ENCODE measurements around the gene PTBP3.
"Not testable (repeated sequence)": the region's sequence is repeated elsewhere in the genome, so short reads cannot be mapped to it uniquely, and the experiment has no call there.

The PTBP3 gene

GRCh38 chr9:112299514-112299913, 33.9 kb downstream of the PTBP3 start:
- Histone ChIP-seq H3K27ac (ENCODE audit: low read depth in 2 of 2, low read length in 2 of 2) (no peak overlapping the region), H3K9me3 (ENCODE audit: control insufficient read depth in 2 of 2, low read length in 2 of 2) (no peaks in the 10 kb centered on the region), H3K4me1 (ENCODE audit: control insufficient read depth in 2 of 2, insufficient read depth in 2 of 2, low read length in 2 of 2) (peaks cover 0 to 4% of the 10 kb centered on the region in 2 donors), H3K4me3 (ENCODE audit: low read length in 2 of 2) (no peak overlapping the region), H3K36me3 (ENCODE audit: control insufficient read depth in 2 of 2, insufficient read depth in 2 of 2, low read length in 2 of 2) (no peaks in the 10 kb centered on the region), H3K9ac (ENCODE audit: low read depth in 1 of 2, low read length in 2 of 2) (no peak overlapping the region), H3K27me3 (ENCODE audit: control insufficient read depth in 2 of 2, insufficient read depth in 2 of 2, low read length in 2 of 2) (no peaks in the 10 kb centered on the region)

GRCh38 chr9:112296929-112297328, 36.5 kb downstream of the PTBP3 start:
- Histone ChIP-seq H3K36me3 (ENCODE audit: control insufficient read depth in 2 of 2, insufficient read depth in 2 of 2, low read length in 2 of 2) (peaks cover 3 to 14% of the 10 kb centered on the region in 2 donors), H3K27me3 (ENCODE audit: control insufficient read depth in 2 of 2, insufficient read depth in 2 of 2, low read length in 2 of 2) (no peaks in the 10 kb centered on the region), H3K9ac (ENCODE audit: low read depth in 1 of 2, low read length in 2 of 2) (no peak overlapping the region), H3K27ac (ENCODE audit: low read depth in 2 of 2, low read length in 2 of 2) (no peak overlapping the region), H3K4me3 (ENCODE audit: low read length in 2 of 2) (no peak overlapping the region), H3K9me3 (ENCODE audit: control insufficient read depth in 2 of 2, low read length in 2 of 2) (no peaks in the 10 kb centered on the region), H3K4me1 (ENCODE audit: control insufficient read depth in 2 of 2, insufficient read depth in 2 of 2, low read length in 2 of 2) (peaks cover 0 to 4% of the 10 kb centered on the region in 2 donors)

GRCh38 chr9:112295174-112295573, 38.2 kb downstream of the PTBP3 start:
- Histone ChIP-seq H3K4me3 (ENCODE audit: low read length in 2 of 2) (no peak overlapping the region), H3K4me1 (ENCODE audit: control insufficient read depth in 2 of 2, insufficient read depth in 2 of 2, low read length in 2 of 2) (peaks cover 0 to 4% of the 10 kb centered on the region in 2 donors), H3K27ac (ENCODE audit: low read depth in 2 of 2, low read length in 2 of 2) (no peak overlapping the region), H3K27me3 (ENCODE audit: control insufficient read depth in 2 of 2, insufficient read depth in 2 of 2, low read length in 2 of 2) (no peaks in the 10 kb centered on the region), H3K36me3 (ENCODE audit: control insufficient read depth in 2 of 2, insufficient read depth in 2 of 2, low read length in 2 of 2) (peaks cover 3 to 14% of the 10 kb centered on the region in 2 donors), H3K9ac (ENCODE audit: low read depth in 1 of 2, low read length in 2 of 2) (no peak overlapping the region), H3K9me3 (ENCODE audit: control insufficient read depth in 2 of 2, low read length in 2 of 2) (no peaks in the 10 kb centered on the region)

DNA sequence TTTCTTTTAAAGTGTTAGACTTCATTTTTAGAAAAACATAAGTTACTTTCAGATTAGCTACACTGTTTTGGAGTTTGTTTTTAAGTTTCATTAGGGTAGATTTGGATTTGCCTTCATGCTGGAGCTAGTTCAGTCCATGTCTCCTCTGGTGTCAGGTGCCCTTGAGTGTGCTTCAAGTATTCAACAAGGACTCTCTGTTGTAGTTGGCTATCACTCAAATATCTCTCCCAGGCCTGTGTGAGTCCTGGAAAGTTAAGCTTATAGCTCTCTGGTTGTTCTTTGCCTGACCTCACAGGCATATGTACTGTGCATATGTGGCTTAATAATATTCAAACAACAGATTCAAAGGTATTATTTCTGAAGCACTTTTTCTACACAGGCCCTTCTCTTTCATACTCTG, 45.4 kb downstream of the PTBP3 start:
- Histone ChIP-seq H3K9ac (ENCODE audit: low read depth in 1 of 2, low read length in 2 of 2) (no peak overlapping the region), H3K9me3 (ENCODE audit: control insufficient read depth in 2 of 2, low read length in 2 of 2) (peaks cover 6 to 9% of the 10 kb centered on the region in 2 donors), H3K27me3 (ENCODE audit: control insufficient read depth in 2 of 2, insufficient read depth in 2 of 2, low read length in 2 of 2) (no peaks in the 10 kb centered on the region), H3K36me3 (ENCODE audit: control insufficient read depth in 2 of 2, insufficient read depth in 2 of 2, low read length in 2 of 2) (peaks cover 9 to 14% of the 10 kb centered on the region in 2 donors), H3K27ac (ENCODE audit: low read depth in 2 of 2, low read length in 2 of 2) (no peak overlapping the region), H3K4me3 (ENCODE audit: low read length in 2 of 2) (no peak overlapping the region), H3K4me1 (ENCODE audit: control insufficient read depth in 2 of 2, insufficient read depth in 2 of 2, low read length in 2 of 2) (no peaks in the 10 kb centered on the region)

DNA sequence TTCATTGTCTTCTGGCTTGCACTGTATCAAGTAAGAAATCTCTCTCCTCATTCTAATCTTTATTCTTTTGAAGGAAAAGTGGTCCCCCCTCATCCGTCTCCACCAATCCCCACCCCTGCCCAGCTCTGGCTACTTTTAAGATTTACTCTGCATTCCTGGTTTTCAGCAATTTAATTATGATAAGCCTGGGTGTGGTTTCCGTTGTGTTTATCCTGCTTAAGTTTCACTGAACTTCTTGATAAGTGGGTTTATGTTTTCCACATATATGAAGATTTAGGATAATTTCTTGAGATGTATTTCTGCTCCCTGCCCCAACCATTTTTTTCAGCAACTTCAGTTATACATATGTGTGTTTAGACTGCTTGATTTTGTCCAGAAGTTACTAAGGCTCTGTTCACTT, 46.5 kb downstream of the PTBP3 start:
- H3K4me3 ChIP-seq (ENCODE audit: low read length in 2 of 2): no peak overlapping the region
- peaks cover 6 to 9% of the 10 kb centered on the region in 2 donors for H3K9me3 ChIP-seq (ENCODE audit: control insufficient read depth in 2 of 2, low read length in 2 of 2)
- no peaks in the 10 kb centered on the region for H3K27me3 ChIP-seq (ENCODE audit: control insufficient read depth in 2 of 2, insufficient read depth in 2 of 2, low read length in 2 of 2)
- H3K9ac ChIP-seq (ENCODE audit: low read depth in 1 of 2, low read length in 2 of 2): no peak overlapping the region
- no peaks in the 10 kb centered on the region for H3K4me1 ChIP-seq (ENCODE audit: control insufficient read depth in 2 of 2, insufficient read depth in 2 of 2, low read length in 2 of 2)
- no peak overlapping the region for H3K27ac ChIP-seq (ENCODE audit: low read depth in 2 of 2, low read length in 2 of 2)
- H3K36me3 ChIP-seq (ENCODE audit: control insufficient read depth in 2 of 2, insufficient read depth in 2 of 2, low read length in 2 of 2): peaks cover 6 to 13% of the 10 kb centered on the region in 2 donors

DNA sequence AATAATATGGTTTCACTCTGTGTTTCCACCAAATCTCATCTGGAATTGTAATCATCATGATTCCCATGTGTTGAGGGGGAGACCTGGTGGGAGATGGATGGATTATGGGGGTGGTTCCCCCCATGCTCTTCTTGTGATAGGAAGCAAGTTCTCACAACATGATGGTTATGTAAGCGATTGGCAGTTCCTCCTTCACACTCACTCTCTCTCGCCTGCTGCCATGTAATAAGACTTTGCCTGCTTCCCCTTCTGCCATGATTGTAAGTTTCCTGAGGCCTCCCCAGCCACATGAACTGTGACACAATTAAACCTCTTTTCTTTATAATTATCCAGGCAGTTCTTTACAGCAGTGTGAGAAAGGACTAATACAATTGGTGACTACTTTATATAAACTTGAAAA, 48.4 kb downstream of the PTBP3 start:
- H3K36me3 ChIP-seq (ENCODE audit: control insufficient read depth in 2 of 2, insufficient read depth in 2 of 2, low read length in 2 of 2): peaks cover 6 to 13% of the 10 kb centered on the region in 2 donors
- H3K27me3 ChIP-seq (ENCODE audit: control insufficient read depth in 2 of 2, insufficient read depth in 2 of 2, low read length in 2 of 2): no peaks in the 10 kb centered on the region
- no peak overlapping the region for H3K27ac ChIP-seq (ENCODE audit: low read depth in 2 of 2, low read length in 2 of 2)
- no peak overlapping the region for H3K9ac ChIP-seq (ENCODE audit: low read depth in 1 of 2, low read length in 2 of 2)
- H3K4me1 ChIP-seq (ENCODE audit: control insufficient read depth in 2 of 2, insufficient read depth in 2 of 2, low read length in 2 of 2): no peaks in the 10 kb centered on the region
- H3K4me3 ChIP-seq (ENCODE audit: low read length in 2 of 2): no peak overlapping the region
- H3K9me3 ChIP-seq (ENCODE audit: control insufficient read depth in 2 of 2, low read length in 2 of 2): peaks cover 6 to 9% of the 10 kb centered on the region in 2 donors

DNA sequence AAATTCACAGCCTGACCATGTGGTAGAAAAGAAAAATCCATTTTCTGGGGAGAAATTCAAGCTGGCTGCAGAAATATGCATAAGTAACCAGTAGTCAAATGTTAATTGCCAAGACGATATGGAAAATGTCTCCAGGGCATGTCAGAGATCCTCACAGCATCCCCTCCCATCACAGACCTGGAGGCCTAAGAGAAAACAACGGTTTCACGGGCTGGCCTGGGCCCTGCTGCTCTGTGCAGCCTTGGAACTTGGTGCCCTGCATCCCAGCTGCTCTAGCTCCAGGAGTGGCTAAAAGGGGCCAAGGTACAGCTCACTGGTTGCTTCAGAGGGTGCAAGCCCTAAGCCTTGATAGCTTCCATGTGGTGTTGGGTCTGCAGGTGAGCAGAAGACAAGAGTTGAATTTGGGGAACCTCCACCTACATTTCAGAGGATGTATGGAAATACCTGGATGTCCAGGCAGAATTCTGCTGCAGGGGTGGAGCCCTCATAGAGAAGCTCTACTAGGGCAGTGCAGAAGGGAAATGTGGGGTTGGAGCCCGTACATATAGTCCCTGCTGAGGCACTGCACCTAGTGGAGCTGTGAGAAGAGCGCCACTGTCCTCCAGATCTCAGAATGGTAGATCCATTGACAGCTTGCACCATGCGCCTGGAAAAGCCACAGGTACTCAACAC, 49.7 kb downstream of the PTBP3 start:
- Histone ChIP-seq H3K4me1 (ENCODE audit: control insufficient read depth in 2 of 2, insufficient read depth in 2 of 2, low read length in 2 of 2) (no peaks in the 10 kb centered on the region), H3K27ac (ENCODE audit: low read depth in 2 of 2, low read length in 2 of 2) (no peak overlapping the region), H3K36me3 (ENCODE audit: control insufficient read depth in 2 of 2, insufficient read depth in 2 of 2, low read length in 2 of 2) (peaks cover 3 to 13% of the 10 kb centered on the region in 2 donors), H3K4me3 (ENCODE audit: low read length in 2 of 2) (no peak overlapping the region), H3K27me3 (ENCODE audit: control insufficient read depth in 2 of 2, insufficient read depth in 2 of 2, low read length in 2 of 2) (no peaks in the 10 kb centered on the region), H3K9ac (ENCODE audit: low read depth in 1 of 2, low read length in 2 of 2) (no peak overlapping the region), H3K9me3 (ENCODE audit: control insufficient read depth in 2 of 2, low read length in 2 of 2) (peaks cover 6 to 9% of the 10 kb centered on the region in 2 donors)

DNA sequence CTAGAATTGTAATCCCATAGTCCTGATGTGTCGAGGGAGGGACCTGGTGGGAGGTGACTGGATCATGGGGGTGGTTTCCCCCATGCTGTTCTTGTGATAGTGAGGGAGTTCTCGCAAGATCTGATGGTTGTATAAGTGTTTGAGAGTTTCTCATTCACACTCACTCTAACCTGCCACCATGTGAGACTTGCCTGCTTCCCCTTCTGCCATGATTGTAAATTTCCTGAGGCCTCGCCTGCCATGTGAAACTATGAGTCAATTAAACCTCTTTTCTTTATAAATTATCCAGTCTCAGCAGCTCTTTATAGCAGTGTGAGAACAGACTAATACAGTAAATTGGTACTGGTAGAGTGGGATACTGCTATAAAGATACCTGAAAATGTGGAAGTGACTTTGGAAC, 50.6 kb downstream of the PTBP3 start:
- not testable (repeated sequence) for H3K4me3 ChIP-seq (ENCODE audit: low read length in 2 of 2); H3K9me3 ChIP-seq (ENCODE audit: control insufficient read depth in 2 of 2, low read length in 2 of 2); H3K9ac ChIP-seq (ENCODE audit: low read depth in 1 of 2, low read length in 2 of 2); H3K4me1 ChIP-seq (ENCODE audit: control insufficient read depth in 2 of 2, insufficient read depth in 2 of 2, low read length in 2 of 2); H3K27me3 ChIP-seq (ENCODE audit: control insufficient read depth in 2 of 2, insufficient read depth in 2 of 2, low read length in 2 of 2); H3K27ac ChIP-seq (ENCODE audit: low read depth in 2 of 2, low read length in 2 of 2)
- H3K36me3 ChIP-seq (ENCODE audit: control insufficient read depth in 2 of 2, insufficient read depth in 2 of 2, low read length in 2 of 2): peaks cover 3 to 13% of the 10 kb centered on the region in 2 donors

DNA sequence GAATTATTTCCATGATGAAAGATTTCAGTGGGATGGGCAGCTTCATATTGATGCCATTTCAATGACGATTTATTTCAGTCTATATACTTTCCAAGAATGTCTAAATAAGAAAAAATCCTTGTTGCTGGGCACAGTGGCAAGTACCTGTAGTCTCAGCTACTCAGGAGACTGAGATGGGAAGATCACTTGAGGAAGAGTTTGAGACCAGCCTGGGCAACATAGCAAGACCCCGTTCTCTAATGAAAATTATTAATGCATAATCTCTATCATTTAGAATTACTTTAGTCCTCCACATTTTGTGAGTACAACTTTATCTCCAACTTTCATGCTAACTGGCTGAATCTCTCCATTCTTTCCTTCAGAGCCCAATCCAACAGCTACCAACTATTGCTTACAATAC, 52.5 kb downstream of the PTBP3 start:
- peaks cover 6 to 9% of the 10 kb centered on the region in 2 donors for H3K9me3 ChIP-seq (ENCODE audit: control insufficient read depth in 2 of 2, low read length in 2 of 2)
- H3K4me1 ChIP-seq (ENCODE audit: control insufficient read depth in 2 of 2, insufficient read depth in 2 of 2, low read length in 2 of 2): no peaks in the 10 kb centered on the region
- no peak overlapping the region for H3K4me3 ChIP-seq (ENCODE audit: low read length in 2 of 2)
- no peaks in the 10 kb centered on the region for H3K27me3 ChIP-seq (ENCODE audit: control insufficient read depth in 2 of 2, insufficient read depth in 2 of 2, low read length in 2 of 2)
- H3K27ac ChIP-seq (ENCODE audit: low read depth in 2 of 2, low read length in 2 of 2): no peak overlapping the region
- peaks cover 3 to 13% of the 10 kb centered on the region in 2 donors for H3K36me3 ChIP-seq (ENCODE audit: control insufficient read depth in 2 of 2, insufficient read depth in 2 of 2, low read length in 2 of 2)
- H3K9ac ChIP-seq (ENCODE audit: low read depth in 1 of 2, low read length in 2 of 2): no peak overlapping the region

GRCh38 chr9:112279501-112279900, 53.9 kb downstream of the PTBP3 start:
- Histone ChIP-seq H3K9me3 (ENCODE audit: control insufficient read depth in 2 of 2, low read length in 2 of 2) (peaks cover 6 to 7% of the 10 kb centered on the region in 2 donors), H3K36me3 (ENCODE audit: control insufficient read depth in 2 of 2, insufficient read depth in 2 of 2, low read length in 2 of 2) (peaks cover 3 to 13% of the 10 kb centered on the region in 2 donors)

More at GRCh38 chr9:112279501-112279900, 53.9 kb downstream of the PTBP3 start:
- Histone ChIP-seq H3K9ac (ENCODE audit: low read depth in 1 of 2, low read length in 2 of 2) (no peak overlapping the region), H3K4me1 (ENCODE audit: control insufficient read depth in 2 of 2, insufficient read depth in 2 of 2, low read length in 2 of 2) (no peaks in the 10 kb centered on the region), H3K4me3 (ENCODE audit: low read length in 2 of 2) (no peak overlapping the region), H3K27ac (ENCODE audit: low read depth in 2 of 2, low read length in 2 of 2) (no peak overlapping the region), H3K27me3 (ENCODE audit: control insufficient read depth in 2 of 2, insufficient read depth in 2 of 2, low read length in 2 of 2) (no peaks in the 10 kb centered on the region)
